Measurements from ENCODE around the gene ANXA2.

The ANXA2 gene

DNA sequence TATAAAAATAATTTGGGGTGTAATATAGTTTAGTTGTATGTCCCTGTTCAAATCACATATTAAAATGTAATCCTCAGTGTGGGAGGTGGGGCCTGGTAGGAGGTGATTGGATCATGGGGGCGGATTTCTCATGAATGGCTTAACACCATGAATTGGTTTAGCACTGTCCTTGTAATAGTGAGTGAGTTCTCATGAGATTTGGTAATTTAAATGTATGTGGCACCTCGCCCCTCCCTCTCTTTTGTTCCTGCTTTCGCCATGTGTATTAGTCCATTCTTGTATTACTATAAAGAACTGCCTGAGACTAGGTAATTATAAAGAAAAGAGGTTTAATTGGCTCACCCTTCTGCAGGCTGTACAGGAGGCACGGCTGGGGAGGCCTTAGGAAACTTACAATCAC lies 83.9 kb downstream of the ANXA2 start:
- no peak overlapping the region for H3K4me3 ChIP-seq (ENCODE audit: low read depth, low read length)

DNA sequence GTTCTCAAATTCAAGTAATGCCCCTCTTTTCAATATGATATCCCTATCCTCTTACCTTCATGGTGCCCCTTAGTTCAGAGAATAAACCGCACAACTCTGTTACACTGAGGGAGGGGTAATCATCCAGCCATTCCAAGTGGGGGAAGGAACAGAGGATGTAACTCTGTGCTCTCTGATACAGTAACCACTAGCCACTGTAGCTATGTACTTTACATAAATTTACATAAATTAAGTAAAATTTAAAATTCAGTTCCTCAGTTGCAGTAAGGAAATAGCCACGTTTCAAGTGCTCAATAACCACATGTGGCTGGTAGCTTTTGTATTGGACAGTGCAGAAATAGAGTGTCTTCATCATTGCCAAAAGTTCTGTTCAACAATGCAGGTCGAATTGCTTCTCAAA lies 90.8 kb downstream of the ANXA2 start:
- no peak overlapping the region for H3K4me3 ChIP-seq (ENCODE audit: low read depth, low read length)

DNA sequence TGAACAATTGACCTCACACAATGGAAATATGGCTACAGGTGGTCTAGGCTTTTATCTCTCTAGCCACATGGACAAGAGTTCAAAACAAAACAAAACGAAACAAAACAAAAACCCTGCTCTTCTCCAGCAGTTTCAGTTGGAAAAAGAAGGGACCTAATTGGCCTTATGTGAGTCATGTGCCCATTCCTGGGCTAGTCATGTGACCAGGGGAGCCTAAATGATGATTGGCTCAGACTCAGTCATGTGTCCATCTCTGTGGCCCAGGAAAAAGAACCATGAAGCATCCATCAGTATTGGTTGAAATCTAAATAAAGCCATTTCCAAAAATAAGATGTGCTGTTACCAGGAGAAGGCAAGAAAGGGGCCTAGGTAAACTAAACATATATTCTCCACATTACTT lies 96.8 kb downstream of the ANXA2 start:
- no peak overlapping the region for H3K4me3 ChIP-seq (ENCODE audit: low read depth, low read length)

DNA sequence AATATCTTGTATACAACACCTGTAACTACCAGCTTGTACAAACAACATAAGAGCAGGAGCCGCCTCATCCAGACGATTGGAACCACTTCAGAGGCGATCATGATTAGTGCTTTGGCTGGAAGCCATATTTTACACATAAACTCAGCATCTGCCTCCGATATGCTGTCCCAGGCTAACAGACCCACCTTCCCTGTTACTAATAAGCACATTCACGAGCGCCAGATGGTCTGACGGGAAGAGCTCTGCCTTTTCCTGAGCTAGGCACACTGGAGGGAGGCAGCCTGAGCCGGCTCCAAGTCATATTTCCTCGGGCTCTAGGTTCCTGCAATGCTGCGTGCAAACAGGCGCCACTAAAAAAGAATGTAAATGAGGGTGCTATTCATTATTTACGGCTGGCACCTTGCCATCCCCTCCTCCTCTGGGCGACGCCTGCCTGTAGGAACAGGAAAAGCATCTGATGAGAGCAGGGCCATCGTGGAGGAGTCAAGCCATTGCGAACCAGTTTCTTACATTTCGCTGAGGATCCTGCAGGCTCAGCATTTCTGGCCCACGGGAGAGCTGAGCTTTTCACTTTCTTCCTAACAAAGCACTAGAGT lies 98.2 kb downstream of the ANXA2 start:
- no peak overlapping the region for H3K4me3 ChIP-seq (ENCODE audit: low read depth, low read length)
